K562 (cell line): ENCODE measurements around the gene CXCL12. TPM values are rescaled to one million over a fixed set of nuclear protein-coding genes. Genes with fewer than 3 reads are reported as not detected.

ENCODE experiments used
- CSDE1 ChIP-seq, 2 experiments: fragments of 450-650 bp; IDR thresholded peaks; 2 replicates each; pipeline ENCODE4 v1.6.1; 2016; ENCODE audit warnings: mild to moderate bottlenecking in 1 of 2
- PBX2 ChIP-seq, 2 experiments: IDR thresholded peaks in 1 of 2; conservative IDR thresholded peaks in 1 of 2; 2 replicates each; pipeline ENCODE4 v1.6.1; 2016; ENCODE audit warnings: low read depth in 2 of 2, mild to moderate bottlenecking in 1 of 2, missing compliant biosample characterization in 1 of 2, missing genetic modification characterization in 1 of 2, moderate library complexity in 1 of 2
- ZNF407 ChIP-seq: fragments of 450-650 bp; IDR thresholded peaks from 2 replicates; pipeline ENCODE4 v1.6.1; 2016; ENCODE audit warnings: low read depth
- ZNF766 ChIP-seq: fragments of 200-800 bp; sonication (Bioruptor generic); conservative IDR thresholded peaks from 2 replicates; pipeline ENCODE4 v1.6.1; 2016; ENCODE audit warnings: missing genetic modification characterization, missing compliant biosample characterization
- polyA plus RNA-seq, 8 experiments: library from polyadenylated mRNA; depleted of rRNA in 4 of 8; stranded (reverse) in 5 of 8; unstranded in 3 of 8; fragments of >200 nt; fragmentation: Nextera tagmentation in 2 of 8; fragmentation: Illumina TruSeq in 1 of 8; extraction: Ambion mirVana in 2 of 8; extraction: Trizol in 1 of 8; gene quantifications; 2 replicates each; pipeline versions ENCODE4 v1.2.1 to v1.2.3, GENCODE V29; 2011 to 2014; ENCODE audit warnings: inconsistent platforms in 1 of 8, missing spikeins in 1 of 8
- total RNA-seq, 7 experiments: library from RNA; depleted of rRNA in 6 of 7; stranded (reverse); fragments of >200 nt in 6 of 7; fragmentation: Illumina TruSeq in 2 of 7; extraction: Trizol in 2 of 7; gene quantifications; 2 replicates each; pipeline versions ENCODE4 v1.2.1 to v1.2.3, GENCODE V29; 2011 to 2021; ENCODE audit warnings: low replicate concordance in 1 of 7
- TF ChIP-seq, protein P1 (sequence below): sonication (generic); formaldehyde crosslinking; IDR thresholded peaks from 2 replicates; pipeline ENCODE4 v1.8.0; 2022; ENCODE audit warnings: missing genetic modification reagents, mild to moderate bottlenecking, moderate library complexity, borderline replicate concordance
- TF ChIP-seq, protein P2 (sequence below): sonication (generic); formaldehyde crosslinking; IDR thresholded peaks from 2 replicates; pipeline ENCODE4 v1.8.0; 2022; ENCODE audit warnings: missing genetic modification reagents, mild to moderate bottlenecking, borderline replicate concordance

The CXCL12 gene
- total and polyA plus RNA-seq, 9 of the 15 experiments (the other 6 are each of a cell fraction or from before 2014, with no cell fraction given) = 0.18 TPM; not detected in 8

DNA sequence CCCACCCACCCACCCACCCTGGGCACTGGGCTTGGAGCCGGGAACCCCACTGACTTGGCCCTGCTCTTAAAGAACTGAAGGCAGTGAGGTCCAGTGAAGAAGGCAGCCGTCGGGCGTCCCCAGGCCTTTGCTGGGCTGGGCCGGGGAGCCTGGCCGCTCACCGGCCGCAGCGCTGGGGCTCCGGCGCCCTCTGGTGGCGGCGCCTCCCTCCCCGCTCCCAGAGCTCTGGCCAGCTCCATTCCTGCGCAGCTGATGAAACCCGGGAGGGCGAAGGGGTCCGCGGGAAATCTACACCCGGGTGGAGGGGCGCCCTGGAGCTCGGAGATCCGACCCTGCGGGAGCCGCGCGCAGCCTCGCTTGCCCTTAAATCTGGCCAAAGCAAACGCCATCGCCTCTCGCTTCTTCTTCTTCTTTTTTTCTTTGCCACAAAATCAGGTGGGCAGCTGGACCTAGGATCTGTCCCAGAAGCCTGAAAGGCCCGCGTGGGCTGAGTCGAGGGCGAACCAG lies 1.7 kb upstream of the CXCL12 start (continued):
- no peak for TF ChIP-seq ZNF407
- no peak for TF ChIP-seq PBX2 (CRISPR knock-in tag; IDR thresholded peaks at IDR 0.05; ENCODE audit: low read depth)
- TF ChIP-seq PBX2 (tag; conservative IDR thresholded peaks at IDR 0.05; ENCODE audit: low read depth) = no peak
- no peak for TF ChIP-seq ZNF766 (CRISPR knock-in tag)
- no peak for TF ChIP-seq CSDE1 (IDR thresholded peaks at IDR 0.05)
- TF ChIP-seq, protein P1, sequence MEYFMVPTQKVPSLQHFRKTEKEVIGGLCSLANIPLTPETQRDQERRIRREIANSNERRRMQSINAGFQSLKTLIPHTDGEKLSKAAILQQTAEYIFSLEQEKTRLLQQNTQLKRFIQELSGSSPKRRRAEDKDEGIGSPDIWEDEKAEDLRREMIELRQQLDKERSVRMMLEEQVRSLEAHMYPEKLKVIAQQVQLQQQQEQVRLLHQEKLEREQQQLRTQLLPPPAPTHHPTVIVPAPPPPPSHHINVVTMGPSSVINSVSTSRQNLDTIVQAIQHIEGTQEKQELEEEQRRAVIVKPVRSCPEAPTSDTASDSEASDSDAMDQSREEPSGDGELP (CRISPR knock-in tag) = 0 out of 2 replicates have a peak, but pooled peaks have one; percentile 24
- TF ChIP-seq, protein P2, sequence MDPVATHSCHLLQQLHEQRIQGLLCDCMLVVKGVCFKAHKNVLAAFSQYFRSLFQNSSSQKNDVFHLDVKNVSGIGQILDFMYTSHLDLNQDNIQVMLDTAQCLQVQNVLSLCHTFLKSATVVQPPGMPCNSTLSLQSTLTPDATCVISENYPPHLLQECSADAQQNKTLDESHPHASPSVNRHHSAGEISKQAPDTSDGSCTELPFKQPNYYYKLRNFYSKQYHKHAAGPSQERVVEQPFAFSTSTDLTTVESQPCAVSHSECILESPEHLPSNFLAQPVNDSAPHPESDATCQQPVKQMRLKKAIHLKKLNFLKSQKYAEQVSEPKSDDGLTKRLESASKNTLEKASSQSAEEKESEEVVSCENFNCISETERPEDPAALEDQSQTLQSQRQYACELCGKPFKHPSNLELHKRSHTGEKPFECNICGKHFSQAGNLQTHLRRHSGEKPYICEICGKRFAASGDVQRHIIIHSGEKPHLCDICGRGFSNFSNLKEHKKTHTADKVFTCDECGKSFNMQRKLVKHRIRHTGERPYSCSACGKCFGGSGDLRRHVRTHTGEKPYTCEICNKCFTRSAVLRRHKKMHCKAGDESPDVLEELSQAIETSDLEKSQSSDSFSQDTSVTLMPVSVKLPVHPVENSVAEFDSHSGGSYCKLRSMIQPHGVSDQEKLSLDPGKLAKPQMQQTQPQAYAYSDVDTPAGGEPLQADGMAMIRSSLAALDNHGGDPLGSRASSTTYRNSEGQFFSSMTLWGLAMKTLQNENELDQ = no peak
